ENCODE results near the gene GPR78.

Gene GPR78

DNA sequence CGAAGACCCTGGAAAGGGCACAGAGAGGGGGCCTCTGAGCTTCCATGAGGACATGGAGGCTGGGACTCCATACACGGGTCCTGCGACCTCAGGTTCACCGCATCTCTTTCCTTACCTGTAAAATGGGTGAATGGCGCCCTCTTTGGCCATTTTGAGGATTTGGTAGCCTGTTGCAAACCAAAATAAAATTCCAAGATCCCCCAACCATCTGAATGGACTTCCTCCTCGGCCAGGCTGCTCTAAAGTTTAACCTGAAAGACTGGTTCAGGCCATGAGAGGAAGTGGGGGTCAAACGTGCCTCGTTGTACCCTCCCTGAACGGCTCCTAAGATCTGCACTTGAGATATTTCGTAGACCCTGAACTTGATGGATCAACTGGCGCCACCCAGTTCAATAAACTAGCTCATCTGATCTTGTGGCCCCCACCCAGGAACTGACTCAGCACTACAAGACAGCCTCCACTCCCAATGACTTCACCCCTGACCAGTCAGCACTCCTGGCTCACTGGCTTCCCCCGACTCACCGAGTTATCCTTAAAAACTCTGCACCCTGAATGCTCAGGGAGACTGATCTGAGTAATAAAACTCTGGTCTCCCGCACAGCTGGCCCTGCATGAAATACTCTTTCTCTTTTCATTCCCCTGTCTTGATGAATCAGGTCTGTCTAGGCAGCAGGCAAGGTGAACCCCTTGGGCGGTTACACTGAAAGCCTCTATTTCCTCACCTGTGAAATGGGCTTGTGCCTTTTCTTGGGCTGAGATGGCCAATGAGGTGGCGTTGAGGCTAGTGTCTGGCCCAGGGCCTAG, 32.9 kb upstream of the GPR78 start:
- no peak for DNase-seq

DNA sequence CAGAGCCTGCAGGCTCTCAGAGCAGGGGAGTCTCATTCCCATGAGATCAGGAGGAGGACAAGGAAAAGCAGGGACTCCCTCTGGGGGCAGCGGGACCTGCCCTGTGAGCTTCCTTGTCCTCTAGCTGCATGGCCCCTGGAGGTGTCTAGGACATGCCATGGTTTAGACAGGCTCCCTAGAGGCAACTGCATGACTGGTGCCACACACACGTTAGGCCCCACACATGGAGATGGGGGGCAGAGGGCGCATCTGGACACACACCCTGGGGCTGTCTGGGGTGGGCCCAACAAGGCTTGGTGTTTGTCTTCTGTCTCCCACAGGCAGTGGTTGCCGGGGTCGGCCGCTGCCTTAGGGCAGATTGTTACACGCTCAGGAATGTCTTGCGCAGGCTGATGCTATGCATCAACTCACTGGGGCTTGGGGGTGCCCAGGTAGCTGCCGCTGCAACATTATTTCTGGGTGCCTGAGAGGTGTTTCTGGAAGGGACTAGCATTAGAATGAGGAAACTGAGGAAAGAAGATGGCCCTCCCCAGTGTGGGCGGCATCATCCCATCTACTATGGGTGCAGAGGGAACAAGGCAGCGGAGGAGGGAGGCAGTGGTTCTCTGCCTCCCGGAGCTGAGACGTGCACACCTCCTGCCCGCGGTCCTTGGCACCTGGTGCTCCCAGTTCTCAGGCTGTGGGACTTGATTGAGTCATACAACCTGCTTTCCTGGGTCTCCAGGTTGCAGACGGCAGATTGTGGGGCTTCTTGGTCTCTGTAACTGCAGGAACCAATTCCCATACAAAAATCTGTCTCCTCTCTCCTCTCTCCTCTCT, 32.1 kb upstream of the GPR78 start:
- no peak for DNase-seq

DNA sequence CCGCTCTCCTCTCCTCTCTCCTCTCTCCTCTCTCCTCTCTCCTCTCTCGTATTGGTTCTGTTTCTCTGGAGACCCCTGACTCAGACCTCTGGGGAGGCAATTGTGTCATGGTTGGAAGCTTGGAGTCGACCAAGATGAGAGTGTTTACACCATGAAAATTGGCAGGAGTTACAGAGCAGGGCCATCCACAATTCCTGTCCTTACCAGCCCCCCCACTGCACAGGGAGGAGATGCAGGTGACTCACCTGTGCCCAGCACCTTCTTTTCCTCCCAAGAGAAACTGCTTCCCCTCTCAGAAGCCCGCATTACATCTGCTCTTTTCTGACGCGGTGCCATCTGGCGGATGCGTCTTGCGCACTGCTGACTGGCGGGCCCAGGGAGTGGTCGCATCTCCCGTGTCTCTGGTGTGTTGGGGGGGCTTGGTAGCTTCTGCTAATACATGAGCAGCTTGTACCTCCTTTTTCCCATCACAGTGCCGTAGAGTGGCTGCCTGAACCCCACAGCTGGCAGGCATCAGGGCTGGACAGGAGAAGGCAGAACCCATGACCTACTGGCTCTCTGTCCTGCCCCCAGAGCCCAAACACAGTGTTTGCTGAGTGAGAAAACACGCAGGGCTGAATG, 31.4 kb upstream of the GPR78 start:
- no peak for DNase-seq

DNA sequence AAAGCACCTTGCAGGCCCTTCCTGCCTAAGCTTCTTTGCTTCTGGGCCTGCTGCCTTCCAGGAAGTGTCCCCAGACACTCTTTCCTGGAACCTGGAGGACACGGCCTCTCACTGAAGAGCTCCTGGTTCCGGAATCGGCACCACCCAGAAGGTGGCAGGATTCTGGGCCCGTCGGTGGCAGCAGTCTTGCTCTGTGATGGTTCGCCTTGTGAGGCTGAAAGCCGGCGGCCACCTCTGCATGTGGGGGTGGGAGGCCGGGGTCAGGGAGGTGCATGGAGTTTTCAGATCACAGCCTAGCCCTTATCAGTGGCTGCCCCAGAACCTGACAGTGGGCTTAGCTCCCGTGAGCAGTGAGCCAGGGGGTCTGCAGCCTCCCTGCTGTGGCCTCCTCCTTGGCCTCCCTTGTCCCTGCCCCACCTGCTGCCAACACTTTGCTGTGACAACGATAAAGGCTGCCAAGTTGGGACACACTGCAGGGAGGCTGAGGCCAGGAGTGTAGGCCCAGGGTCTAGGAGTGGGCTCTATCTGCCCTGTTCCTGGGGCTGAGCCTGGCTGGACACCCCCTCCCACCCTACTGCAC, 30.8 kb upstream of the GPR78 start:
- DNase-seq = no peak

DNA sequence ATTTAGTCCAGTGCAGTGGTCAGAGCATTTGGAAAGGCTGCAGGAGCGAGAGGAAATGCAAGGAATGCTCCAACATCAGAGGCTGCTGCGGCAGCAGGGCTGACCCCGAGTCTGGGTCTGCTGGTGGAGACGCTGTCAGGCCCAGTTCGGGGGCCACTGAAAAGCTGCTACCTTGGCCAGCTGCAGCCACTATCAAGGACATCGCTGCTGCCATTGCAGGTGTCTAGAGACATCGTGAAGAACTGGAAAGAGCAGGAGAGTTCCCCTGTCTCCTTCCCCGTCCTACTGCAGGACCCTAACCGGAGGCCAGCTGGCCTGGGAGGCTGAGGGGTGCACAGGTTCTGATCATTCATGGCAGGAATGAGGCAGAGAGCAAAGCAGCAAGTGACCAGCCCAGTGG, 29.5 kb upstream of the GPR78 start:
- no peak for DNase-seq

DNA sequence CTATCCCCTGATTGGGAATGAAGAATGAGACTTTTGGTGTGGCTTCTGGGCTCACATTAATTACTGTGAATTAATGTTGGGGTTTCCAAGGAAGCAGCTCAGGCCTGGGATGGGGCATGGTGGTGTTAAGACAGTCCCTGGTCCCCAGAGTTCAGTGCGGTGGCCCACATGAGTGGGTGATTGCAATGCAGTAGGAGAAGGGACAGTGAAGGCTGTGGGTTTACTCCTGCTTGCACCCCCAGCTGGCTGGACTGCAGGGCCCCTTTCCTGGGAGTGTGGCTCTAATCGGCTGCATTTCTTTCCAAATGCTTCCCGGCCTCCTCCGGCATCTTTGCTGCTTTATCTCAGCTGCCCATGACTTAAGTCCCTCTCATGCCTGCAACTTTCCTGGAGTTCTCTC, 28.2 kb upstream of the GPR78 start:
- no peak for DNase-seq

DNA sequence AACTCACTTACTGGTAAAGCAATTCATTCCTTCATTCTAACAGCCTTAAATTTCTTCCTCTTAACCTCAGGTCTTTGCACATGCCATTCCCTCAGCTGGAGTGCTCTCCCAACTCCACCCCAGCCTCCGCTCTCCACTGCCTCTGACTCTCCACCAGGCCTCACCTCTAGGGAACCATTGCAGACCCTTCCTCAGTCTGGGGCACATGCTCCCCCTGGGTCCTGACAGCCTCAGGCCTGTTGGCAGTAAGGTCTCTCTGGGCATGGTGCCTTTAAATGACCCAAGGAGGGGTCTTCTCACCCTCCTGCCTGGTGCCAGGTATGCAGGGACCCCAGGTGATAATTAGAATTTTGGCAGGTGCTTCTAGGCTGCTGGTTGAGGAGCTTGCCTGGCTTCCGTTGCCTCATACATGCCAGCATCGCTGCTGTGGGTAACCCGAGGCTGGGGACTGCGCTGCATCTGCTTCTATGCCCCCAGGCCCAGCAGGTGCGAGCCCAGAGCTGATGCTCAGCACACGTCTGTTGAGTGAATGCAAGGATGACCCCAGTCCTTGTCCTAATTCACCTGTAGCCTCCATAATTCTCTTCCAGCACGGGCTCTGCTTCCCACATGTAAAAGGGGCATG, 27.5 kb upstream of the GPR78 start:
- DNase-seq = no peak

DNA sequence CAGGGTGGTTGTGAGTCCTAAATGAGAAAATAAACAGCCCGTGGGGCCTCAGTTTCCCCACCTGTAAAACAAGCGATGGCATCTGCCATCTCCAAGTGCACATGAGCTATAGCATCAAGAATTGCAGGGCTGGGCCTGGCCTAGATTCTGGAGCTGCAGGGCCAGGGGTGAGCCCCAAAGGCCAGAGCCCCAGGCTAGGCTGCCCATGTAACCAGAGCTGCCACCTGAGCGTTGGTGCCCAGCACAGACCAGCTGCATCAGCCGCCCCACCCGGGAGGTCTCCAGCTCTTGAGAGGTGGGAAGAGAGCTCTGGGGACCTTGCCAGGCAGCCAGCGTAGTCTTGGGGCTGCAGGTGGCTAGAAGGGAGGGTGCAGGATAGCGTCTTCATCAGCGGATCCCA, 27.0 kb upstream of the GPR78 start:
- no peak for DNase-seq

DNA sequence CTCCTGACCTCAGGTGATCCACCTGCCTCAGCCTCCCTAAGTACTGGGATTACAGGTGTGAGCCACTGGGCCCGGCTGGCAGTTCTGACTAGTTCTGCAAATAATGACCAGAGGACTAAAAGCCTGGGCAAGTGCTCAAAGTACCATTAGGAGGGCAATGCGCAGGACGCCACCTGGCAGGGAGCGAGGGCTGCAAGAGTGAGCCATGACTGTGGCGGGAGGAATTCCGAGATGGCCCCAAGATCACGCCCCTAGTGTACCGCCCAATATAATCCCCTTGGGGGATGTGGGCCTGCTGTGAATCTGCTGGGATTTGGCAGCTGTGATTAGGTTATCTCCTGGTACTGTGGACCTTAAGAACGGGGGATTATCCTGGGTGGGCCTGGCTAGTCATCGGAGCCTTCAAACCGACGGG, 26.2 kb upstream of the GPR78 start:
- no peak for DNase-seq

DNA sequence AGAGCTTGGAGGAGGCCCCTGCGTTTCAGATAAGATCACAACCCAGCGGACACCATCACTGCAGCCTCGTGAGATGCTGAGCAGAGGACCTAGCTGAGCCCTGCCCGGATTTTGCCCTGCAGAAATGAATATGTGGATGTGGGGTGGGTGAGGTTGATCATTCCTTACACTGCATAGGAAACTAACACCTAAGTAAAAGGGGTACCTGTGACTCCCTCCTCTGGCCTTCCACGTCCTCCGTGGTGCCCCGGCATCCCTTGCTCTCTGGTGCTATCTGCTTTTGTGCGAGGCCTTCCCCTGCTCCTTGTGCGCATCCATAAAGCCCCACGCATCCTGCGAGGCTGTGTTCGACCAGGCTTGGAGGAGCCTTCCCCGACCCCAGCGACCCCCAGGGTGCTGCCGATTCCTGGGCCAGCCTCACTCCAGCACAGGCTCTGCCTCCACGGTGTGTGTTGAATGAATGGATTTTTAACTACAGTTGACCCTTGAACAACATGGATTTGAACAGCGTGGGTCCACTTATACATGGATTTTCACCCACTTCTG, 25.6 kb upstream of the GPR78 start:
- no peak for DNase-seq

DNA sequence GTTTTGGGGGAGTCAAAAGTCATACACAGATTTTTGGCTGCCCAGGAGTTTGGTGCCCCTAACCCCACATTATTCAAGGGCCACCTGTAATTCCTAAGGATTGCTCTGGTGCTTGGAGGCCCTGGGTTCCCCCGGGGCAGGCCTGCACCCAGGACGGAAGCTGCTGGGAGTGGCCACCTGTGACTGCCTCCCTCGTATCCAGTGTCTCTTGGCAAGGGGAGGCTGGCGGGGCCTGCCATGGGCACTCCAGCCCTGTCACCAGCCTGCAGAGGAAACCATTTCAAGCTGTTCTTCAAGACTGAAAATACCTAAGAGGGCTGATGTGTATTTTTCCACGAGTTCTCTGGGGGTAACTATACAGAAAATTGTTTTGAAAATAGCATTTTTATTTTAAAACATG, 24.5 kb upstream of the GPR78 start:
- no peak for DNase-seq

DNA sequence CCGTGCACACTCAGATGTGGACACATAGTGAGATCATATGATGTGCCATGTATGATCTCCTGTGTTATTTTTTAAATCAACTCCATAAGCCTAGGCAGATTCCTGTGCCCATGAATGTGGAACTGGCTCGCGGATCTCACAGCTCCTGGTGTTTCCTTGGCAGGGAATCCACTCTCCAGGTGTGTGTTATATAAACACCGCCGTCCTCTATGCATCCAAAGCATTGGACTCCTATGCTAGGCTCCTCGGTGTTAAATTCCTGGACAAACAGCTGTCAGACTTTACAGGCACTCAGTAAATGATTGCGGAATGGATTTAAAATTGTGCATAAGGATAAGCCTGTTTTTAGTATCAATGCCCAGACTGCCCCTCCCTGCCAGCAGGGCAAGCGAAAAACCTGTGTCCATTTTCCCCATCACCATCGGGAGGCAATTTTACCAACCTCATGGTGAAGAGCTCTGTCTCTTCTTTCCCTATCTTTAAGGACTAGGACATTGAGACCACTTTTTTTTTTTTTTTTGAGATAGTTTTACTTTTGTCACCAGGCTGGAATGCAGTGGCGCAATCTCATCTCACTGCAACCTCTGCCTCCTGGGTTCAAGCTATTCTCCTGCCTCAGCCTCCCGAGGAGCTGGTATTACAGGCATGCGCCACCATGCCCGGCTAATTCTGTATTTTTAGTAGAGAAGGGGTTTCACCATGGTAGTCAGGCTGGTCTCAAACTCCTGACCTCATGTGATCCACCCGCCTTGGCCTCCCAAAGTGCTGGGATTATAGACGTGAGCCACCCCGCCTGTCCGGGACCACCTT, 23.6 kb upstream of the GPR78 start:
- no peak for DNase-seq

DNA sequence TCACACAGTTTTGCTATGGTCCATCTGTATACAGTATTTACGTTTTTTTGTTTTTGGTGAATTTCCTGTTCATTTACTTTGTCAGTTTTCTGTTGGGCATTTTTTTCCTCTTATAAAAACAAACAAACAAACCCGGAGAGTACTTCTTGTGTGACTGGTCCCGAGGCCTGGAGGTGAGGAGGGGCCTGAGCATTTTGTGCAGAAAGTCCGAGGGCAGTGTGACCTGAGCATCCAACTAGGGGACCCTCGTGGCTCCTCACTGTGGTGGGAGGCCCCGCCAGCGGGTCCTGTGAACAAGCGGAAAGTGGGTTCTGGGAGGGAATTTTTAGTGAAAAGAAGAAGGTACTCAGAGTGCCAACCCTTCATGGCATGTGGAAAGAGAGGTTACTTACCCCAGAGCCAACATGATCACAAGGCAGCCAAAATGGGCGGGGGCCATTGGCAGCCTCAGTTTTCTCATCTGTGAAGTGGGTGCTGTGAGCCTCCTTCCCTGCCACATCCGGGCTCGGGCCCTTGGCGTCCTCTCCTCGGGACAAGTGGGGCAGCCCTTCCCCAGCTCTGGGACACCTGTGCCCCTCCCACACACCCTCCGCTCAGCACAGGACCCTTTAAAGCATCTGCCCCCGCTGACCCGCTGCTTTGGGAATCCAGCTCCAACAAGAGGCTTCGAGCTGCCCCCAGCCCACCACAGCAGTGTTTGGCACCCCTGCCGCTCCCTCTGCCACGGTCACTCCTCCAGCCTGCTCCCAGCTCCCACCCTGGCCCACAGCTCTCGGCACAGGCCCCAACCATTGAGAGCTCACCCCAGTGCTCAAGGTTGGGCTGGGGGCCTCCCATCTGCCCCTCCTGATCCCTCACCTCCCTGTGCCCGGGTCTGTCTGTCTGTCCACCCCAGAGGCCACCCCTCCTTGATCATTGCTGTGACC, 22.8 kb upstream of the GPR78 start:
- no peak for DNase-seq

DNA sequence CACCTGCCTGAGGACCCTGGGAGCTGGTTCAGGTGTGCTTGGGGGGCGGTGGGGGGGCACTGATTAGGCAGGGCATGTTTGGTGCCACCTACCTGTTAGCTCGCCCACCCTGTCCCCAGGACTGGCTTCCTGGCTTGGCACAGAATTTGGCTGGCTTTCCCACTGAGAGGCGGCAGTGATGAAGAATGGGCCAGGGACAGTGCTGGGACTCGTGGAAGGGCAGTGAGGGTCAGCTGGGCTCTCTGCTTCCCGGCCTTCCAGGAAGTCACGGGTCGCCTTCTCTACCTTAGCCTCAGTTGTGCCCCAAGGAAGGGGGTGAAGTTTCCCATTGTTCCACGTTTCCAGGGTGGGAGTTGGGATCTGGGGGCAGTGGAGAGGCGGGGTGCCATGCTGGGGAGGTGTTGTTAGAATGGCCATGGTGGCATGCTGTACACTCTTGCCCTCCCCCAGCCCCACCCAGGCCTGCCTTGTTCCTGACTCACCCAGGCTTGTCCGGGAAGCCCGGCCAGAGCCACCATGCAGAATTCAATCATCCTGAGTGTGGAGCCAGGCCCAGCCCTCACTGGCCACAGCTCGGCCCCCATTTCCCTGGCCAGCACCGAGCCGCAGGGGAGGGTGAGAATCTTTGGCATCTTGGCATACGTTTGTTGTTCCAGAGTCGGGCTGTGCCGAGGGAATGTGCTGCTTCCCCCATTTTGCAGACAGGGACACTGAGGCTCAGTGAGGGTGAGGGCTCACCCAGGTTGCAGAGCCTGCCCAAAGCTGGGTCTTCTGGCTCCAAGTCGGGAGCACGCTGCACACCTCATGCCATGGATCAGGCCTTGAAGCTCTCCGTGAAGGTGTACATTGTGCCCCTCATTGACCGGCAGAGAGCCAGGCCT, 21.9 kb upstream of the GPR78 start:
- no peak for DNase-seq

DNA sequence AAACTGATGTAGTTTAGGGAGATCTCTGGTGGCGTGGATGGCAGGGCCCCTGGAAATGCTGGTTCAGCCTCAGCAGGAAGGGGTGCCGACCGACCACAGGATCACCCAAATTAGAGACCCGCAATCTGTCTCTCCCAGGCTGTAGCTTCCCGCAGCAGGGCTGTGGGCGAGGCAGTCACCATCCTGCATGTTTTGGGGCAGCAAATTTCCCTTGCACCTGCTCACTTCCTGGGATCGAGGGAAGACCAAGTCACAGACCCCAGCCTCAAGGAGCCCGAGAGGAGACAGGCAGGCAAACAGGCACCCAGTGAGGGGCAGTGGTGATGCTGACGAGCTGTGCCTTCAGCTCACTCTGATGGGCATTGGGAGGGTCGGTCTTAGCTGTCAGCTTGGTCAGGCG, 21.2 kb upstream of the GPR78 start:
- DNase-seq = no peak

DNA sequence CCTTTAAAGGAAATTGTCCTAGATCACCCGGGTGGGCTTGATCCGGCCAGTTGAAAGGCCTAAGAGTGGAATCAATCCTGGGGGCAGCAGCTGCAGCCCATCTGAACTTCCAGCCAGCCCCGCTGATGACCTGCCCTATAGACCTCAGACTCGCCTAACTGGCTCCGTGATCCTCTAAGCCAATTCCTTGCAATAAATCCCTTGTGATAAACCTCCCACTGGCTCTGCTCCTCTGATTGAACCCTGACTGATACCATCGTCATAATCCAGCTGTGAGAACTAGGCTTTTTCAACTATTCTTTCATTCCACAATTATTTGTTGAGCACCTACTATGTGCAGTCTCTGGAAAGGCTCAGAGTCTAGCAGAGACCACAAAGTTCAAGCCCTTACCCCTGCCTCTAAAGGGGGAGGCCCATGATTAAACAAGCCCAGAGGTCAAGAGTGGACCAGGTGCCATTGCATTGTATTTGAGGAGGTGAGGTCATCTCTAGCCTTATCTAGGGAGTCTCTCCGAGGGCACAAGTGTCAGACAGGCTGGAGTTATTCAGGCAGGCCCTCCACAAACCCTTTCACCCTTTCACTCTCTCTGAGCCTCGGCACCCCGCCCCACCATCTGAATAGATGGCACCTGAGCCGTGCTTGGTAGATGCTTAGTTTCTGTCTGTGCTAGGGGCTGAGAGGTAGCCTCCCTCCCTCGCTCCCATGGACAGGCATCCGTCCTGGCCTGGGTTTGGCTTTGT, 20.5 kb upstream of the GPR78 start:
- DNase-seq = no peak

DNA sequence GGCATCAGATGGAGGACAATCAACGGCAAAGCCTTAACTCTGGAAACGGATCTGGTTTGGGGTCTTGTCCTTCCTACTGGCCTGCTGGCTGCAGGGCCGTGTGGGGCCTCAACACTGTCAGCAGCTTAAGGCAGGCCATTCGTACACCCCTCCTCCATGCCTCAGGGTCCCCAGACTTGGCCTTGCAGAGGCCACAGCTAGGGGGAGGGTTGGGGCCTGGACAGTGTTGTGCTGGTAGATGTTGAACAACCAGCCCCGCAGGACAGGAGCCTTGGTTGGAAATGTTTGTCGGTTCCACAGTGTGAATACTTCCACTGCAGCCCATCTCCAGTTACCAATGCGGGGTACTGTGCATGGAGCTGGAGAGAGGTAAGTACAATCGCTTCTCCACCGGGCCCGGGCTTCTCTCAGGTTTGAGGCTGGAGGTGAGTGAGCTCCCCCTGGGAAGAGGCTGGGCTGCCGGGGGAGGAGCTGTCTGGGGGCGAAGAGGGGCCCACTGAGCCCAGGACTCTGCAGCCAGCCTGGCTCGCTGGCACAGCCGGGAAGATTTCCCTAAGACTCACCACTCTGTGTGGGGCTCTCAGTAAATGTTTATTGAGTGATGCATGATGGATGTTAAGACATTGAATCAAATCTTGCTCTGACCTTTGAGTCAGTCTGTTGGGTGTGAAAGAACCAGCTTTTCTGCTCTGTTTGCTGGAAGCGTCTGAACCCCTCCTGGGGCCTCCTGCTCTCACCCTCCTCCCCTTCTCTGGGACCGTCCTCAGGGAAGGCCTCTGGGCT, 19.7 kb upstream of the GPR78 start:
- DNase-seq = no peak

DNA sequence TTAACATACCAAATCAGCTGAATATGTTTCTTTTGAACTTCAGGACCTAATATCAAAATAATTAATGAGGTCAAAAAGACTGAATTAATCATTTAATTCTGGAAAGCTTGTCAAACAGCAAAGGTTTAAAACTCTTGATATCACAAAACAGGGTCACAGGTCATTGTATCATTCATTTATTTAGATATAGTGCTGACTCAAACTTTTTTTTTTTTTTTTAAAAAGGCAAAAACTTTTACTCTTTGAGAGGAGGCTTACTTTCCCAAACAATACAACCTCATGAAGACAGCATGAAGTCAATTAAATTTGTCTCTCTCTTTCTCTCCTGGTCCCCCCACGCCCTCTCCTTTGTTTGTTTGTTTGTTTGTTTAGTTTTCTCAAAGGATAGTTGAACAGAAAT, 15.6 kb upstream of the GPR78 start:
- DNase-seq = no peak
